ENCODE results near the gene MAN1A1. TPM values are rescaled to one million over a fixed set of nuclear protein-coding genes. Genes with fewer than 3 reads are reported as not detected.

Gene MAN1A1
- total and polyA plus RNA-seq, 10 donors, result 6.0 to 148 (median 93.5) TPM

DNA sequence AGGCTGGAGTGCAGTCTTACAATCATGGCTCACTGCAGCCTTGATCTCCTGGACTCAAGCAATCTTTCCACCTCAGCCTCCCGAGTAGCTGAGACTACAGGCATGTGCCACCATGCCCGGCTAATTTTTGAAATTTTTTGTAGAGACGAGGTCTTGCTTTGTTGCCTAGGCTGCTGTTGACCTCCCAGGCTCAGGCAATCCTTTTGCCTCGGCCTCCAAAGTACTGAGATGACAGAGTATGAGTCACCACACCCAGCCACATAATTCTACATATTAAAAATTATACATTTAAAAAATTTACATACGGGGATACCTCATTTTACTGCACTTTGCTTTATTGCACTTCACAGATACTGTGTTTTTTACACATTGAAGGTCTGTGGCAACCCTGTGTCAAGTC, 115.1 kb downstream of the MAN1A1 start:
- H3K36me3 ChIP-seq, result peaks cover 0 to 50% (median 5%) of the 10 kb centered on the region in 6 donors
- DNase-seq, result no peak
- TF ChIP-seq POLR2AphosphoS5 (IDR thresholded peaks at IDR 0.05), result no peak
- TF ChIP-seq POLR2A (IDR thresholded peaks at IDR 0.05), result no peak
- TF ChIP-seq, protein P1, sequence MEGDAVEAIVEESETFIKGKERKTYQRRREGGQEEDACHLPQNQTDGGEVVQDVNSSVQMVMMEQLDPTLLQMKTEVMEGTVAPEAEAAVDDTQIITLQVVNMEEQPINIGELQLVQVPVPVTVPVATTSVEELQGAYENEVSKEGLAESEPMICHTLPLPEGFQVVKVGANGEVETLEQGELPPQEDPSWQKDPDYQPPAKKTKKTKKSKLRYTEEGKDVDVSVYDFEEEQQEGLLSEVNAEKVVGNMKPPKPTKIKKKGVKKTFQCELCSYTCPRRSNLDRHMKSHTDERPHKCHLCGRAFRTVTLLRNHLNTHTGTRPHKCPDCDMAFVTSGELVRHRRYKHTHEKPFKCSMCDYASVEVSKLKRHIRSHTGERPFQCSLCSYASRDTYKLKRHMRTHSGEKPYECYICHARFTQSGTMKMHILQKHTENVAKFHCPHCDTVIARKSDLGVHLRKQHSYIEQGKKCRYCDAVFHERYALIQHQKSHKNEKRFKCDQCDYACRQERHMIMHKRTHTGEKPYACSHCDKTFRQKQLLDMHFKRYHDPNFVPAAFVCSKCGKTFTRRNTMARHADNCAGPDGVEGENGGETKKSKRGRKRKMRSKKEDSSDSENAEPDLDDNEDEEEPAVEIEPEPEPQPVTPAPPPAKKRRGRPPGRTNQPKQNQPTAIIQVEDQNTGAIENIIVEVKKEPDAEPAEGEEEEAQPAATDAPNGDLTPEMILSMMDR (IDR thresholded peaks at IDR 0.05 in 8 of 11, conservative IDR thresholded peaks at IDR 0.05 in 3 of 11), result no peak
- intact Hi-C loops (cut with DNase I; ENCODE audit: low total_unique reads), result no loop called here
- H3K4me3 ChIP-seq, result no peak overlapping the region
- no peaks in the 10 kb centered on the region for H3K4me1 ChIP-seq
- H3K27ac ChIP-seq, result no peak overlapping the region
- H3K9me3 ChIP-seq, result peaks cover 0 to 9% (median 0%) of the 10 kb centered on the region in 8 donors
- 88 to 92% (median 89%) methylated on average over 5 of the region's 5 CpGs for WGBS, 5 donors
- no peaks in the 10 kb centered on the region for H3K27me3 ChIP-seq (replicated peaks in 1 of 7)

DNA sequence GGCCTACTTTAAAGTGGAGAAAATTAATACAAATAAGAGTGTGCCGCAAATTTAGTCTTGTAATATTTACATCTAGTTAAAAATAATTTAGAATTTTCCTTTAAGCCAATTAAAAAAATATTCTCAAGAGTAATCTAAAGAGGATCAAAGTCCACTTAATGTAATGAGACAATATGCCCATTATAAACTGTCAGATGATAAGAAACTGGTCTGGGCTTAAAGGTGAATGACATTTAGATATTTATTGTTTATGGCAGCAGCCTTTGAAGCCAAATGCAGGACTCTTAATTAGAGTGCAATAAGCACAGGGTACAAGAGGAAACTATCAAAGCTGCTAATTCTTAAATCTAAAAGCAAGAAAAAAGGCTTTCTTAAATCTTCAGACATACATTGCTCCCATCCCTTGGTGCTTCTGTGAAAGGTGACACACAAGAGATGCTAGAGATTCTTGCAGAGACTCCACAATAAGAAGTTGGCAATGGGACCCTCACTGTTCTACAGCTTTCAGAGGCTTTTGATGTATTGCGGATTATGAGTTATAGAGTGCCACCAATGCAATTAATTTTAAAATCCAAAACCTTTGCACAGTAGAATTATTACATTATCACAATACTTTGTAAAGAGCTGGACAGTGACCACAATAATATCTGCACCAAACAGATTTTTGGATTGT, 116.1 kb downstream of the MAN1A1 start:
- Histone ChIP-seq H3K36me3 (peaks cover 0 to 50% (median 5%) of the 10 kb centered on the region in 6 donors), H3K27me3 (replicated peaks in 1 of 7) (no peaks in the 10 kb centered on the region), H3K27ac (no peak overlapping the region), H3K9me3 (peaks cover 0 to 9% (median 0%) of the 10 kb centered on the region in 8 donors), H3K4me1 (no peaks in the 10 kb centered on the region), H3K4me3 (no peak overlapping the region)
- 97 to 100% (median 98%) methylated on average over 2 of the region's 2 CpGs for WGBS, 5 donors
- intact Hi-C loops (cut with DNase I; ENCODE audit: low total_unique reads), result no loop called here
- no peak for DNase-seq
- TF ChIP-seq POLR2AphosphoS5 (IDR thresholded peaks at IDR 0.05) (no peak), POLR2A (IDR thresholded peaks at IDR 0.05) (no peak)
- TF ChIP-seq, protein P1 (IDR thresholded peaks at IDR 0.05 in 8 of 11, conservative IDR thresholded peaks at IDR 0.05 in 3 of 11), result no peak

DNA sequence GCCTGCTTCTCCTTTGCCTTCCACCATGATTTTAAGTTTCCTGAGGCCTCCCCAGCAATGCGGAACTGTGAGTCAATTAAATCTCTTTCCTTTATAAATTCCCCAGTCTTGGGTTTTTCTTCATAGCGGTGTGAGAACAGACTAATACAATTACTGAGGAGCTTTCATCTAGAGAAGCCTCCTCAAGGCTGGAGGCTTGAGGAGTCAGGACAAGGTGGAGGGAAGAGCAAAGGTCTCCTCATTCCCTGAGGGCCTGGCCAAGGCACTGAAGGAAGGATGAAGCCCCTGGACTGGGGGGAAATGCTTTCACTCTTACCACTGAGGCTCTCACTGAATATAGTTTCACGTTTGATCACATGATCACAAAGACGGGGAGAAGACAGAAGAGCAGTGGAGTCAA, 118.2 kb downstream of the MAN1A1 start:
- TF ChIP-seq, protein P1 (IDR thresholded peaks at IDR 0.05 in 8 of 11, conservative IDR thresholded peaks at IDR 0.05 in 3 of 11), result no peak
- no peak for TF ChIP-seq POLR2A (IDR thresholded peaks at IDR 0.05)
- no peak for TF ChIP-seq POLR2AphosphoS5 (IDR thresholded peaks at IDR 0.05)
- Histone ChIP-seq H3K4me3 (no peak overlapping the region), H3K4me1 (no peaks in the 10 kb centered on the region), H3K9me3 (peaks cover 0 to 4% (median 0%) of the 10 kb centered on the region in 8 donors), H3K36me3 (peaks cover 0 to 42% (median 5%) of the 10 kb centered on the region in 6 donors), H3K27ac (no peak overlapping the region), H3K27me3 (replicated peaks in 1 of 7) (no peaks in the 10 kb centered on the region)
- WGBS, 5 donors, result 88 to 96% (median 91%) methylated on average over 4 of the region's 4 CpGs
- DNase-seq, result no peak
- intact Hi-C loops (cut with DNase I; ENCODE audit: low total_unique reads), result no loop called here

DNA sequence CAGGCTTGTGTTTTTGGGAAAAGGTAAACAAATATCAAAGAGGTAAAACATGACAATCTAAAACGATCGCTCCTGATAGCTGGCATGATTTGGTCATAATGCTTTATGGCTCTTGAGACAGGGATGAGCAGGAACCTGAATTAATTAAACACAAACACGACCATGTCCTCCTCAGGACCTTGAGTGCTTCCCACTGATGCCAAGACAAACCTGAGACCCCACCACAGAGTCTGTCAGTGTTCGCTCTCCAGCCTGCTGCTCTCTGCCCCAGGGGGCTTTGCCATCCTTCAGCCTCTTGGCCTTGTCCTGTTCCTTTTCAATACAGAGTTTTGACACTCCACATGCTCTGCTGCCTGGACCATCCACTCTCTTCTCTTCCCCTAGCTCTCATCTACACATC, 119.4 kb downstream of the MAN1A1 start:
- no peak overlapping the region for H3K4me3 ChIP-seq
- intact Hi-C loops (cut with DNase I; ENCODE audit: low total_unique reads), result no loop called here
- no peak overlapping the region for H3K27ac ChIP-seq
- H3K4me1 ChIP-seq, result no peaks in the 10 kb centered on the region
- TF ChIP-seq POLR2A (IDR thresholded peaks at IDR 0.05), result no peak
- TF ChIP-seq, protein P1 (IDR thresholded peaks at IDR 0.05 in 8 of 11, conservative IDR thresholded peaks at IDR 0.05 in 3 of 11), result no peak
- no peak for TF ChIP-seq POLR2AphosphoS5 (IDR thresholded peaks at IDR 0.05)
- WGBS, 5 donors, result 92 to 97% (median 94%) methylated on average over 4 of the region's 4 CpGs
- peaks cover 0 to 30% (median under 1%) of the 10 kb centered on the region in 6 donors for H3K36me3 ChIP-seq
- no peaks in the 10 kb centered on the region for H3K27me3 ChIP-seq (replicated peaks in 1 of 7)
- H3K9me3 ChIP-seq, result no peaks in the 10 kb centered on the region
- DNase-seq, result no peak

All from spleen (tissue), 11 donors.